ENCODE data around the gene ALDH4A1. TPM values are rescaled to one million over a fixed set of nuclear protein-coding genes. Genes with fewer than 3 reads are reported as not detected.
"Not testable (repeated sequence)": the region's sequence is repeated elsewhere in the genome, so short reads cannot be mapped to it uniquely, and the experiment has no call there.

The ALDH4A1 gene
- total RNA-seq, 1 donor from 2014 or later, result 4.5 TPM

DNA sequence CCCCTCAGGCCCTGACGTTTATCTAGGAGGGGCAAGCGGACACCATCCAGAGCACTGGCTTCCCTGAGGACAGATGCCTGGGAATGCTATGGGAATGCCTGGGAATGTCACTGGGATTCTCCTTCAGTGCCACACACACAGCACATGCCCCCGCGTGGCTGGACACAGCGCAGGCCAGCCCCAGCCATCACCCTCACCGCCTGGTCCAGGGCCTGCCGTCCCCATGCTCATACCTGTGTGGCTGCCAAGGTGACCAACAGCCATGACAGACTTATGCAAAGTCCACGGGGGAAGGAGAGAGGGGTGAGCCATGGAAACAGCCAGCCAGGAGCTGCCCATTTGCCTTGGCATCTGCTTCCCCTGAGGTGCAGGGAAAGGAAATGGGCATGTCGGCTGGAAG is 37.2 kb downstream of the ALDH4A1 start:
- DNase-seq (ENCODE audit: low spot score in 2 of 2) (no peak), FAIRE-seq (no peak)

- no peak for DNase-seq (ENCODE audit: low spot score in 2 of 2)
- FAIRE-seq, result no peak
These were observed 40.8 kb downstream of the ALDH4A1 start for GRCh38 chr1:18861590-18861989.

GRCh38 chr1:18861082-18861481 is 41.3 kb downstream of the ALDH4A1 start:
- FAIRE-seq (no peak), DNase-seq (ENCODE audit: low spot score in 2 of 2) (no peak)

DNA sequence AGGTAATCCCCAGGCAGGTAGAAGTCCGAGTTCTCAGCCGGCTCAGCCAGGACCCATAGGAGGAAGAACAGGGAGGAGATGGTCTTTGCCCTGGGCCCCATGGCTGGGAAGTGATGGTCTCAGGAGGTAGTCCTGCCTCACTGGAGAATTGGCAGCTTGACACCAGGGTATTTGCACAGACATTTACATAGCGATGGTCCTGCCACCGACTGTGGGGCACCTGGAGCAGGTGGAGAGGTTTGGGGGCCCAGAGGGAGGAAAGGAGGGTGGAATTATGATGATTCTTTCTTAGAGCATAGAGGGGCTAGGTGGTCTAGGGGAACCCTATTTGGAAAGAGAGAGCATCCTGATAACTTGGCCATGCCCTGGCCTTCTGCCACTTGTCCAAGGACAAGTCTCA is 42.8 kb downstream of the ALDH4A1 start, which contains the start of gene TAS1R2:
Gene TAS1R2, minus strand, starts transcription at position 101 of the 400 bp plus-strand sequence. Its CDS starts 0 bp downstream, at position 101.
- FAIRE-seq (no peak), DNase-seq (ENCODE audit: low spot score in 2 of 2) (no peak)

GRCh38 chr1:18858070-18858688 is 44.2 kb downstream of the ALDH4A1 start:
- FAIRE-seq (no peak), DNase-seq (ENCODE audit: low spot score in 2 of 2) (no peak)

DNA sequence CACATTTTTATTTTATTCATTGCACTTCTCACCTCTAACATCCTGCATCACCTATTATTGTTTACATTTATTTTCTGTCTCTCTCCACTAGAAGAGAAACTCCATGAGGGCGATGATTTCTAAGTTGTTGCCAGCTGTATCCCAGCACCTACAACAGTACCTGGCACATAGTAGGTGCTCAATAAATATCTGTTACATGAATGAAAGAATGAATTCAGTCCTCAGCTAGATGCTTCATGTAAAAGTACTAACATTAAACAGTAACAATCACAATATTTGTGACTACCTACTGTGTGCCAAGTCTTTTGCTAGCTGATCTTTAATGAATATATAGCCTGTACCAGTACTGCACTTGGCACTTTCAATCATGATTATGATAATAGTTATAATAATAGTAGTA is 45.9 kb downstream of the ALDH4A1 start:
- DNase-seq (ENCODE audit: low spot score in 2 of 2) (no peak), FAIRE-seq (no peak)

GRCh38 chr1:18855573-18855972 is 46.8 kb downstream of the ALDH4A1 start:
- FAIRE-seq (no peak), DNase-seq (ENCODE audit: low spot score in 2 of 2) (no peak)

- DNase-seq (ENCODE audit: low spot score in 2 of 2), result no peak
- no peak for FAIRE-seq
These were observed 47.9 kb downstream of the ALDH4A1 start for GRCh38 chr1:18854331-18855025.

GRCh38 chr1:18852501-18852900 is 49.9 kb downstream of the ALDH4A1 start:
- no peak for DNase-seq (ENCODE audit: low spot score in 2 of 2)
- no peak for FAIRE-seq

- no peak for DNase-seq (ENCODE audit: low spot score in 2 of 2)
- FAIRE-seq, result no peak
These were observed 53.1 kb downstream of the ALDH4A1 start for GRCh38 chr1:18849261-18849711.

- not testable (repeated sequence) for FAIRE-seq; DNase-seq (ENCODE audit: low spot score in 2 of 2)
These were observed 54.6 kb downstream of the ALDH4A1 start for GRCh38 chr1:18847723-18848122.

DNA sequence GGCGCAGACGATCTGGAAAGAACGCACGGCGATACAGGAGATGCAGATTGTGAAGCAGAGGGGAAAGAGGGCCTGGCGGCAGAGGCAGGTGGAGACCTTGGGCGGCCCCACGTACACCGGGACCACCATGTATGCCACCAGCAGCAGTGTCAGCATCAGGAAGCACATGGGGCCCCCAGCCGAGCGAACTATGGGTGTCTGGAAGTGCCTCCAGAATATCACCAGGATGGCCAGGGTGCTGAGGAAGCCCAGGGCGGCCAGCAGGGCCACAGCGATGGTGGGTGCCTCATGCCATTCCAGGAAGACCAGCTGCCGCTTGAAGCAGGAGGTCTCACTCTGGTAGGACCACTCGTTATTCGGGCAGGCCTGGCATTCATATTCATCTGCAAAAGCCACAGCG is 62.2 kb downstream of the ALDH4A1 start:
- FAIRE-seq (no peak), DNase-seq (ENCODE audit: low spot score in 2 of 2) (no peak)

GRCh38 chr1:18836654-18837053 is 65.7 kb downstream of the ALDH4A1 start:
- no peak for DNase-seq (ENCODE audit: low spot score in 2 of 2)
- no peak for FAIRE-seq

DNA sequence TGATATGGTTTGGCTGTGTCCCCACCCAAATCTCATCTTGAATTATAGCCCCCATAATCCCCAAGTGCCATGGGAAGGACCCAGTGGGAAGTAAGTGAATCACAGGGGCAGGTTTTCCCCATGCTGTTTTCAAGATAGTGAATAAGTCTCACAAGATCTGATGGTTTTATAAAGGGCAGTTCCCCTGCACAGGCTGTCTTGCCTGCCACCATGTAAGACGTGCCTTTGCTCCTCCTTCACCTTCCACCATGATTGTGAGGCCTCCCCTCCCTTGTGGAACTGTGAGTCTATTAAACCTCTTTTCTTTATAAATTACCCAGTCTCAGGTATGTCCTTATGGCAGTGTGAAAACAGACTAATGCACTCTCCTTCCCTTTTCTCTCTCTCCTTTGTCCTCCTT is 70.0 kb downstream of the ALDH4A1 start:
- not testable (repeated sequence) for FAIRE-seq; DNase-seq (ENCODE audit: low spot score in 2 of 2)

DNA sequence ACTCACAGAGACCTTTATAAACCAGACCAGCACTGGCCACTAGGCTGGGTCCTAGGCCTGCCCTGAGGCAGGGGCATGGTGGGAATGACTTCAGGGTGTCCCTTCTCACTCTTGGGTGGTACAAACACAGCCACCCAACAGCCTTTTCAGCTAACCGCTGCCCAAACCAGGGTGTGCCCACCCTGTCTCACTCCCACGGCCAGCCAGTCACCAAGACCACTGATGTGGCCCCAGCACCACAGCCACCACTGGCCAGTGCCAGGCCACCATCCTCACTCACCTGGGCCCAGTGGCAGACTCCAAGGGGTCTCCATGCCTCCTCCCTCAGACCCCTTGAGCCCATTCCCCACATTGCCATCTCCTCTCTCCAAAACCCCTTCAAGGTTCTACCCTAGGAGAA is 70.7 kb downstream of the ALDH4A1 start:
- DNase-seq (ENCODE audit: low spot score in 2 of 2), result no peak
- FAIRE-seq, result no peak

DNA sequence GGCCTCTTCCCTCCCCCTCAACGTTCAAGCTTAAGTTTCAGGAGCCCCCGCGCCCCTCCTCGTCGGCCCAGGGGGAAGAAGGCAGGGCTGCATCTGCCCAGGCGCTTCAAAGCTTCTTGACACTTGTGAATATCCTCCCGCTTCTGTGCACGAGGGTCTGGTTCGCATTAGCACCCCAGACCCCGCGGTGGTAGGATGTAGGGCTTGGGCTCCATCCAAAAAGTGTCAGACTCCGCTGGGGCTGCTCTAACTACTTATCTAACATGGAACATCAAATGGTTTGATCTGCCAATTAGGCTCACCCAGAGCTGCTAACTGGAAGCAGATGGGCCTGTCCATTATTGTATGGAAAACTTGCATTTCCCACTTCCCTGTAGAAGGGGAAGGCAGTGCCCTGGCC is 71.8 kb downstream of the ALDH4A1 start:
- DNase-seq (ENCODE audit: low spot score in 2 of 2) (no peak), FAIRE-seq (no peak)

DNA sequence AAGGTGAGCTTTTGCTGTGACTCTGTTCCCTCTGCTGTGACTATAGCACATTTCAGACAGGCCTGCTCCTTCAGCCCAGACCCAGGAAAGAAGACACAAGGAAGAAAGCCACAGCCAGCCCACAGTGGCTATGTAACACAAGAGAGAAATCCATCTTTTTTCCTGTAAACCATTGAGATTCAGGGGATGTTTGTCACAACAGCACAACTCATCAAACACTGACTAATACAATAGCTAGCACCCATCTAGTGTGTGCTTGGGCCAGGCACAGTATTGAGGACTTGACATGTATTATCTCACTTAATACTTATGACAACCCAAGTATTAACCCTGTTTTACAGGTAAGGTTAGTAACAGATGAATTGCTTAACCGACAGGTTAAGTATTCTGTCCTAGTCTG is 72.7 kb downstream of the ALDH4A1 start:
- no peak for FAIRE-seq
- no peak for DNase-seq (ENCODE audit: low spot score in 2 of 2)

DNA sequence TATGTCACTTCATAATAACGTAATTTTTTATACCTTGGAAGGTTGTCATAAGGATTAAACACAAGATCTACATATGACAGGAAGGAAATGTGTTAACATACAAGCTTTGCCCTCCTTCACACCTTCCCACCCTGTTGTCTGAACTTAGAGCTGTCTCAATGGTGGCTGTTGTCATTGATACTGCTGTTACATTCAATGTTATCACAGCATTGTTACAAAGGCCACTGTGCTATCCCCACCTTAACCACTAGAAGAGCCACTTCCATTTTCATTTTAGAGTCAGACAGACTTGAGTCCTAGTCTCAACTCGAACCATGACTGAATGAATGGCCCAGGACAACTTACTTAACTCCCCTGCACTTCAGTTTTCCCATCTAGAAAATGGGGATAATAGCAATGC is 74.1 kb downstream of the ALDH4A1 start:
- no peak for FAIRE-seq
- no peak for DNase-seq (ENCODE audit: low spot score in 2 of 2)

DNA sequence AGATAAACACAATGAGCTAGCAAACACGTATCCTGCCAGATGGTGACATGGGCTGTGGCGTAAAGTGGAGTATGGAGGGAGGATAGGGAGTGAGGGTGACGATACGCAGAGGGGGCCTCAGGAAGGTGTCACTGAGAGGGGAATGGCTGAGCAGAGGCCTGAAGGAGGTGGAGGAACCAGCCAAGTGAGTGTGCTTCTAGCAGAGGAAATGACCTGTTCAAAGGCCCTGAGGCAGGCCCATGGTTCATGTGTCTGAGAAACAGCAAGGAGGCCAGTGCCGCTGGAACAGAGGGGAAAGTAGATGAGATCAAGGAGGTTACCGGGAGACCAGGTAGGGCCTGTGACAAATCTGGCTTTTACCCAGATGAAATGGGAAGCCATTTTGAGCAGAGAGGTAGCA is 78.9 kb downstream of the ALDH4A1 start:
- DNase-seq (ENCODE audit: low spot score in 2 of 2) (no peak), FAIRE-seq (no peak)

Measured in frontal cortex (tissue), 4 donors.